Vagina (tissue), 2 donors: ENCODE data around the gene TSEN15.

Experiments used
- POLR2A ChIP-seq, 2 donors: fragments of 450-650 bp; IDR thresholded peaks; one replicate each; pipeline ENCODE4 v1.6.1; 2017; ENCODE audit warnings: antibody characterized with exemption in 2 of 2, mild to moderate bottlenecking in 2 of 2, moderate library complexity in 2 of 2
- POLR2AphosphoS5 ChIP-seq, 2 donors: sonication (generic); formaldehyde crosslinking; IDR thresholded peaks; one replicate each; pipeline ENCODE4 v1.9.0; 2017; ENCODE audit warnings: antibody characterized with exemption in 2 of 2, mild to moderate bottlenecking in 2 of 2, low read depth in 1 of 2; ENCODE audit not compliant: insufficient read depth in 1 of 2
- TF ChIP-seq, protein P1 (sequence below), 3 experiments: fragments of 450-650 bp in 2 of 3; fragments of 200-600 bp in 1 of 3; sonication (generic) in 1 of 3; IDR thresholded peaks; one replicate each; pipeline ENCODE4 v1.5.1; 2017 to 2019; ENCODE audit warnings: antibody characterized with exemption in 3 of 3, mild to moderate bottlenecking in 2 of 3, moderate library complexity in 2 of 3

DNA sequence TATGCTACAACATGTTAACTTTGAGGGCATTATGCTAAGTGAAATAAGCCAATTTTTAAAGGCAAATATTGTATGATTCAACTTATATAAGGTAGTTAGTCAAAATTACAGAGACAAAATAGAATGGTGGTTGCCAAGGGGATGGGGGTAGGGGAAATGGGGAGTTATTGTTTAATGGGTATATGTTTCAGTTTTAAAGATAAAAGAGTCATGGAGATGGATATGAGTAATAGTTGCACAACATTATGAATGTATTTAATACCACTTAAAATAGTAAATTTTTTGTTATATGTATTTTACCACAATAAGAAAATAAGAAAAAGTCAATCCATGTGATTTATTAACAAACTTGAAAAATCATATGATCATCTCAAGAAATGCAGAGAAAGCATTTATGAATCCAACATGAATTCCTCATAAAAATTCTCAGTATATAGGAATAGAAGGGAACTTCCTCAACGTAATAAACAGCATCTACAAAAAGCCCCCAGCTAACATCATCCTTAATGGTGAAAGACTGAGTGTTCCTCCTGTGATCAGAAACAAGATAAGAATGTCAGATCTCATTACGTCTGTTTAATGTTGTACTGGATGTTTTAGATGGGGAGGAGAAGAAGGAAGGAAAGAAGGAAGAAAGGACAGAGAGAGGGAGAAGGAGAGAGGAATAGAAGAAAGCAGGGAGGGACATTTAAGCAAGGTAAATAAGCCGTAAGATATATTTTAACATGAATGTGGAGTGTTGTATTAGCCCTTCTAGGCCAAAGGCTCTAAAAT, 6.7 kb upstream of the TSEN15 start:
- TF ChIP-seq, protein P1, sequence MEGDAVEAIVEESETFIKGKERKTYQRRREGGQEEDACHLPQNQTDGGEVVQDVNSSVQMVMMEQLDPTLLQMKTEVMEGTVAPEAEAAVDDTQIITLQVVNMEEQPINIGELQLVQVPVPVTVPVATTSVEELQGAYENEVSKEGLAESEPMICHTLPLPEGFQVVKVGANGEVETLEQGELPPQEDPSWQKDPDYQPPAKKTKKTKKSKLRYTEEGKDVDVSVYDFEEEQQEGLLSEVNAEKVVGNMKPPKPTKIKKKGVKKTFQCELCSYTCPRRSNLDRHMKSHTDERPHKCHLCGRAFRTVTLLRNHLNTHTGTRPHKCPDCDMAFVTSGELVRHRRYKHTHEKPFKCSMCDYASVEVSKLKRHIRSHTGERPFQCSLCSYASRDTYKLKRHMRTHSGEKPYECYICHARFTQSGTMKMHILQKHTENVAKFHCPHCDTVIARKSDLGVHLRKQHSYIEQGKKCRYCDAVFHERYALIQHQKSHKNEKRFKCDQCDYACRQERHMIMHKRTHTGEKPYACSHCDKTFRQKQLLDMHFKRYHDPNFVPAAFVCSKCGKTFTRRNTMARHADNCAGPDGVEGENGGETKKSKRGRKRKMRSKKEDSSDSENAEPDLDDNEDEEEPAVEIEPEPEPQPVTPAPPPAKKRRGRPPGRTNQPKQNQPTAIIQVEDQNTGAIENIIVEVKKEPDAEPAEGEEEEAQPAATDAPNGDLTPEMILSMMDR (IDR thresholded peaks at IDR 0.05) = no peak
- no peak for TF ChIP-seq POLR2A (IDR thresholded peaks at IDR 0.05)
- TF ChIP-seq POLR2AphosphoS5 (IDR thresholded peaks at IDR 0.05; ENCODE audit: insufficient read depth in 1 of 2, low read depth in 1 of 2) = no peak
